ENCODE results near the gene P2RX7. TPM values are rescaled to one million over a fixed set of nuclear protein-coding genes. Genes with fewer than 3 reads are reported as not detected.
"Not testable (repeated sequence)": the region's sequence is repeated elsewhere in the genome, so short reads cannot be mapped to it uniquely, and the experiment has no call there.

Gene P2RX7
- total RNA-seq, 1 experiment from 2014 or later, result 0.23 TPM

DNA sequence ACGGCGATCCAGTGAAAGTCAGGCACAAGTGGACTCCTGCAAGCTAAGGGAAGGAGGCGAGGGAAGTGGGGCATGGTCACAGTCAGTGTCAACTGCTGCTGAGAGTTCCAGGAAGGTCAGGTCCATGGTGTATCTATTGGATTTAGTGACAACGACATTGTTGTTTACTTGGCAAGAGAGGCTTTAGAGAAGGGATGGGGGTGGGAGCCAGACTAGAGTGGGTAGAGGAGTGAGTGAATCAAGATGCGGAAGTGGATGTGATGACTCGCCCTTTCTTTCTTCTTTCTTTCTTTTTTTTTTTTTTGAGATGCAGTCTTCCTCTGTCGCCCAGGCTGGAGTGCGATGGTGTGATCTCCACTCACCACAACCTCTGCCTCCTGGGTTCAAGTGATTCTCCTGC, 12.5 kb downstream of the P2RX7 start:
- POLR2A ChIA-PET, result no interaction called here
- no peaks in the 10 kb centered on the region for H3K4me1 ChIP-seq (ENCODE audit: control insufficient read depth, insufficient read depth, low read length)
- H3K4me3 ChIP-seq (ENCODE audit: low read depth in 2 of 2, low read length in 2 of 2), result no peak overlapping the region
- DNase-seq (ENCODE audit: low read depth, low spot score) (no peak), ATAC-seq (no peak)
- intact Hi-C loops (cut with micrococcal nuclease; ENCODE audit: unreplicated experiment) (no loop called here), in situ Hi-C loops (cut with HindIII; ENCODE audit: low pct_unique_long_range_greater_than_20kb, low sequenced_read_pairs) (no loop called here)
- CTCF ChIA-PET, result no interaction called here
- no peaks in the 10 kb centered on the region for H3K27me3 ChIP-seq (ENCODE audit: control insufficient read depth, insufficient read depth, low read length)
- H3K9me3 ChIP-seq (ENCODE audit: control insufficient read depth, insufficient read depth, low read depth, low read length), result no peaks in the 10 kb centered on the region
- H3K36me3 ChIP-seq (ENCODE audit: control insufficient read depth, insufficient read depth, low read length), result no peaks in the 10 kb centered on the region
- no peak overlapping the region for H3K27ac ChIP-seq (ENCODE audit: low read length)
- TF ChIP-seq TCF7L2 (IDR thresholded peaks at IDR 0.05; ENCODE audit: low read depth, low read length), result no peak
- no peak for TF ChIP-seq SIN3A (IDR thresholded peaks at IDR 0.05; ENCODE audit: borderline replicate concordance, insufficient read depth, low read depth, low read length)
- TF ChIP-seq, protein P1, sequence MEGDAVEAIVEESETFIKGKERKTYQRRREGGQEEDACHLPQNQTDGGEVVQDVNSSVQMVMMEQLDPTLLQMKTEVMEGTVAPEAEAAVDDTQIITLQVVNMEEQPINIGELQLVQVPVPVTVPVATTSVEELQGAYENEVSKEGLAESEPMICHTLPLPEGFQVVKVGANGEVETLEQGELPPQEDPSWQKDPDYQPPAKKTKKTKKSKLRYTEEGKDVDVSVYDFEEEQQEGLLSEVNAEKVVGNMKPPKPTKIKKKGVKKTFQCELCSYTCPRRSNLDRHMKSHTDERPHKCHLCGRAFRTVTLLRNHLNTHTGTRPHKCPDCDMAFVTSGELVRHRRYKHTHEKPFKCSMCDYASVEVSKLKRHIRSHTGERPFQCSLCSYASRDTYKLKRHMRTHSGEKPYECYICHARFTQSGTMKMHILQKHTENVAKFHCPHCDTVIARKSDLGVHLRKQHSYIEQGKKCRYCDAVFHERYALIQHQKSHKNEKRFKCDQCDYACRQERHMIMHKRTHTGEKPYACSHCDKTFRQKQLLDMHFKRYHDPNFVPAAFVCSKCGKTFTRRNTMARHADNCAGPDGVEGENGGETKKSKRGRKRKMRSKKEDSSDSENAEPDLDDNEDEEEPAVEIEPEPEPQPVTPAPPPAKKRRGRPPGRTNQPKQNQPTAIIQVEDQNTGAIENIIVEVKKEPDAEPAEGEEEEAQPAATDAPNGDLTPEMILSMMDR (IDR thresholded peaks at IDR 0.05), result no peak
- TF ChIP-seq, protein P2, sequence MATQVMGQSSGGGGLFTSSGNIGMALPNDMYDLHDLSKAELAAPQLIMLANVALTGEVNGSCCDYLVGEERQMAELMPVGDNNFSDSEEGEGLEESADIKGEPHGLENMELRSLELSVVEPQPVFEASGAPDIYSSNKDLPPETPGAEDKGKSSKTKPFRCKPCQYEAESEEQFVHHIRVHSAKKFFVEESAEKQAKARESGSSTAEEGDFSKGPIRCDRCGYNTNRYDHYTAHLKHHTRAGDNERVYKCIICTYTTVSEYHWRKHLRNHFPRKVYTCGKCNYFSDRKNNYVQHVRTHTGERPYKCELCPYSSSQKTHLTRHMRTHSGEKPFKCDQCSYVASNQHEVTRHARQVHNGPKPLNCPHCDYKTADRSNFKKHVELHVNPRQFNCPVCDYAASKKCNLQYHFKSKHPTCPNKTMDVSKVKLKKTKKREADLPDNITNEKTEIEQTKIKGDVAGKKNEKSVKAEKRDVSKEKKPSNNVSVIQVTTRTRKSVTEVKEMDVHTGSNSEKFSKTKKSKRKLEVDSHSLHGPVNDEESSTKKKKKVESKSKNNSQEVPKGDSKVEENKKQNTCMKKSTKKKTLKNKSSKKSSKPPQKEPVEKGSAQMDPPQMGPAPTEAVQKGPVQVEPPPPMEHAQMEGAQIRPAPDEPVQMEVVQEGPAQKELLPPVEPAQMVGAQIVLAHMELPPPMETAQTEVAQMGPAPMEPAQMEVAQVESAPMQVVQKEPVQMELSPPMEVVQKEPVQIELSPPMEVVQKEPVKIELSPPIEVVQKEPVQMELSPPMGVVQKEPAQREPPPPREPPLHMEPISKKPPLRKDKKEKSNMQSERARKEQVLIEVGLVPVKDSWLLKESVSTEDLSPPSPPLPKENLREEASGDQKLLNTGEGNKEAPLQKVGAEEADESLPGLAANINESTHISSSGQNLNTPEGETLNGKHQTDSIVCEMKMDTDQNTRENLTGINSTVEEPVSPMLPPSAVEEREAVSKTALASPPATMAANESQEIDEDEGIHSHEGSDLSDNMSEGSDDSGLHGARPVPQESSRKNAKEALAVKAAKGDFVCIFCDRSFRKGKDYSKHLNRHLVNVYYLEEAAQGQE (IDR thresholded peaks at IDR 0.05; ENCODE audit: insufficient read depth in 1 of 2, low read depth in 2 of 2, low read length in 1 of 2), result no peak
- TF ChIP-seq POLR2AphosphoS5 (IDR thresholded peaks at IDR 0.05; ENCODE audit: low read depth, low read length), result no peak
- no TSS peak for BruUV-seq (replicated peaks)

DNA sequence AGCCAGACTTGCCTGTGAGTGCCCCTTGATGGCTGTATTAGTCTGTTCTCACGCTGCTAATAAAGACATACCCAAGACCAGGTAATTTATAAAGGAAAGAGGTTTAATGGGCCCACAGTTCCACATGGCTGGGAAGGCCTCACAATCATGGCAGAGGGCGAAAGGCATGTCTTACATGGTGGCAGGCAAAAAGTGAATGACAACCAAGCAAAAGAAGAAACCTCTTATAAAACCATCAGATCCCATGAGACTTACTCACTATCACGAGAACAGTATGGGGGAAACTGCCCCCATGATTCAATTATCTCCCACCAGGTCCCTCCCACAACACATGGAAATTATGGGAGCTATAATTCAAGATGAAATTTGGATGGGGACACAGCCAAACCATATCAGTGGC, 16.6 kb downstream of the P2RX7 start:
- H3K27me3 ChIP-seq (ENCODE audit: control insufficient read depth, insufficient read depth, low read length); DNase-seq (ENCODE audit: low read depth, low spot score); BruUV-seq (replicated peaks); in situ Hi-C loops (cut with HindIII; ENCODE audit: low pct_unique_long_range_greater_than_20kb, low sequenced_read_pairs); H3K4me3 ChIP-seq (ENCODE audit: low read depth in 2 of 2, low read length in 2 of 2); H3K9me3 ChIP-seq (ENCODE audit: control insufficient read depth, insufficient read depth, low read depth, low read length); intact Hi-C loops (cut with micrococcal nuclease; ENCODE audit: unreplicated experiment); H3K27ac ChIP-seq (ENCODE audit: low read length); CTCF ChIA-PET; H3K4me1 ChIP-seq (ENCODE audit: control insufficient read depth, insufficient read depth, low read length); POLR2A ChIA-PET; H3K36me3 ChIP-seq (ENCODE audit: control insufficient read depth, insufficient read depth, low read length); ATAC-seq: not testable (repeated sequence)

DNA sequence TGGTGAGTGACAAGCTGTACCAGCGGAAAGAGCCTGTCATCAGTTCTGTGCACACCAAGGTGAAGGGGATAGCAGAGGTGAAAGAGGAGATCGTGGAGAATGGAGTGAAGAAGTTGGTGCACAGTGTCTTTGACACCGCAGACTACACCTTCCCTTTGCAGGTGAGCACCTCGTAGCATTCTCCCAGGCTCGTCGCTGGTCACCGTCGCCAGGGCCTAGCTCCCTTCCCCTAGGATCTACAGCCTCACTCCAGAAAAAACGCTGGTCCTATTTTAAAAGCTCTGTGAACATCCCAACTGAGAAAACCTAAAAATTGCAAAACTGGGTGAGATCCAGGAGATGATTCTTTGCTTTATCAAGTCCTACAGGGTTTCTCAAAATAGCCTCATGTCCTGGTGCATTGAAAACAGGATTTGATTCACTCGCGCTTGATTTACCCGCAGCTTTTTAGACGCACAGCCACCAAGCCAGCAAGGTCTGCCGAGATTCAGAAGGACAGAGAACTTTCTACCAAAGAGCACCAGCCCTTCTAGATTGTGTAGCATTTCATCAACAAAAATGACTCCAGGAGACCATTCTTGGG, 22.2 kb downstream of the P2RX7 start:
- H3K27ac ChIP-seq (ENCODE audit: low read length), result no peak overlapping the region
- in situ Hi-C loops (cut with HindIII; ENCODE audit: low pct_unique_long_range_greater_than_20kb, low sequenced_read_pairs) (no loop called here), intact Hi-C loops (cut with micrococcal nuclease; ENCODE audit: unreplicated experiment) (no loop called here)
- H3K4me3 ChIP-seq (ENCODE audit: low read depth in 2 of 2, low read length in 2 of 2), result no peak overlapping the region
- ChIA-PET CTCF (no interaction called here), POLR2A (no interaction called here)
- no TSS peak for BruUV-seq (replicated peaks)
- H3K36me3 ChIP-seq (ENCODE audit: control insufficient read depth, insufficient read depth, low read length), result no peaks in the 10 kb centered on the region
- 0 out of 2 replicates have a peak, but pooled peaks cover 2% of the 10 kb centered on the region for H3K27me3 ChIP-seq (ENCODE audit: control insufficient read depth, insufficient read depth, low read length)
- TF ChIP-seq SIN3A (IDR thresholded peaks at IDR 0.05; ENCODE audit: borderline replicate concordance, insufficient read depth, low read depth, low read length) (no peak), POLR2AphosphoS5 (IDR thresholded peaks at IDR 0.05; ENCODE audit: low read depth, low read length) (no peak), TCF7L2 (IDR thresholded peaks at IDR 0.05; ENCODE audit: low read depth, low read length) (no peak)
- TF ChIP-seq, protein P2 (IDR thresholded peaks at IDR 0.05; ENCODE audit: insufficient read depth in 1 of 2, low read depth in 2 of 2, low read length in 1 of 2), result no peak
- TF ChIP-seq, protein P1 (IDR thresholded peaks at IDR 0.05), result no peak
- no peak for ATAC-seq
- no peak for DNase-seq (ENCODE audit: low read depth, low spot score)
- no peaks in the 10 kb centered on the region for H3K4me1 ChIP-seq (ENCODE audit: control insufficient read depth, insufficient read depth, low read length)
- 0 out of 2 replicates have a peak, but pooled peaks cover 4% of the 10 kb centered on the region for H3K9me3 ChIP-seq (ENCODE audit: control insufficient read depth, insufficient read depth, low read depth, low read length)

Data from Panc1 (cell line).